DMS153 (cell line): Measurements from ENCODE around the gene GLMN.
"Not testable (repeated sequence)": the region's sequence is repeated elsewhere in the genome, so short reads cannot be mapped to it uniquely, and the experiment has no call there.

ENCODE experiments used
- DNase-seq: peaks from one replicate; lab custom pipeline; 2025; lab: John Stamatoyannopoulos, UW

The GLMN gene

GRCh38 chr1:92299477-92300150, 827 bp upstream of the GLMN start:
- no peak for DNase-seq

- DNase-seq: no peak
These were observed 594 bp downstream of the GLMN start for GRCh38 chr1:92298213-92298572.

- peak; percentile 41 for DNase-seq
These were observed 7.3 kb downstream of the GLMN start for GRCh38 chr1:92291372-92291999.

GRCh38 chr1:92281411-92281810, 17.4 kb downstream of the GLMN start:
- DNase-seq: not testable (repeated sequence)

- not testable (repeated sequence) for DNase-seq
These were observed 19.0 kb downstream of the GLMN start for GRCh38 chr1:92279781-92280180.

- no peak for DNase-seq
These were observed 21.6 kb downstream of the GLMN start for GRCh38 chr1:92277105-92277723.

- no peak for DNase-seq
These were observed 22.7 kb downstream of the GLMN start for GRCh38 chr1:92276082-92276481.

GRCh38 chr1:92274939-92275338, 23.8 kb downstream of the GLMN start:
- DNase-seq: no peak

GRCh38 chr1:92273039-92273438, 25.7 kb downstream of the GLMN start:
- no peak for DNase-seq

GRCh38 chr1:92262516-92262915, 36.3 kb downstream of the GLMN start:
- DNase-seq: no peak

- DNase-seq: no peak
These were observed 39.4 kb downstream of the GLMN start for GRCh38 chr1:92259350-92259749.

GRCh38 chr1:92254714-92255113, 44.1 kb downstream of the GLMN start:
- not testable (repeated sequence) for DNase-seq

GRCh38 chr1:92244376-92244775, 54.4 kb downstream of the GLMN start:
- no peak for DNase-seq

- no peak for DNase-seq
These were observed 58.8 kb downstream of the GLMN start for GRCh38 chr1:92240034-92240433.

- DNase-seq: no peak
These were observed 68.1 kb downstream of the GLMN start for GRCh38 chr1:92230736-92231135.

- no peak for DNase-seq
These were observed 70.4 kb downstream of the GLMN start for GRCh38 chr1:92228401-92228800.

- DNase-seq: no peak
These were observed 79.8 kb downstream of the GLMN start for GRCh38 chr1:92219028-92219427.

GRCh38 chr1:92218559-92218958, 80.2 kb downstream of the GLMN start:
- no peak for DNase-seq

- no peak for DNase-seq
These were observed 81.1 kb downstream of the GLMN start, which contains the start of gene C1orf146 for GRCh38 chr1:92217721-92218120. C1orf146 (plus strand) TSS chr1:92217915; CDS start chr1:92231421, 13,506 bp downstream.

- DNase-seq: no peak
These were observed 87.6 kb downstream of the GLMN start for GRCh38 chr1:92211166-92211565.

GRCh38 chr1:92210701-92211100, 88.1 kb downstream of the GLMN start:
- no peak for DNase-seq

- no peak for DNase-seq
These were observed 95.7 kb downstream of the GLMN start for GRCh38 chr1:92203105-92203504.

GRCh38 chr1:92201973-92202372, 96.8 kb downstream of the GLMN start:
- no peak for DNase-seq
